Common myeloid progenitor, CD34-positive (primary cell): ENCODE results near the gene ME1.

Experiments used
- CTCF ChIA-PET: fragments of 350-600 bp; sonication (Branson Sonifier 250); formaldehyde crosslinking; loops from one replicate; lab custom pipeline; 2021; ENCODE audit warnings: antibody characterized with exemption; lab: Charles Lee
- POLR2A ChIA-PET: fragments of 350-600 bp; sonication (Branson Sonifier 250); formaldehyde crosslinking; loops from one replicate; lab custom pipeline; 2021; ENCODE audit warnings: antibody characterized with exemption; lab: Charles Lee
- DNase-seq, 3 donors: peaks; one replicate each; pipeline versions ENCODE4 v3.0.0 to v3.0.0-alpha.2; 2013
- H3K27ac ChIP-seq, 2 experiments: 1 replicate in 1 of 2; 2 replicates in 1 of 2; pipeline ENCODE4 v1.7.0; 2013; ENCODE audit warnings: inconsistent platforms in 2 of 2, low read length in 2 of 2, mild to moderate bottlenecking in 2 of 2, low read depth in 1 of 2, moderate library complexity in 1 of 2; ENCODE audit not compliant: severe bottlenecking in 2 of 2, insufficient read depth in 1 of 2, poor library complexity in 1 of 2
- H3K27me3 ChIP-seq, 5 experiments: replicated peaks in 2 of 5; 1 replicate in 3 of 5; 2 replicates in 2 of 5; pipeline versions ENCODE4 v1.6.1 to v1.7.0; 2013; ENCODE audit warnings: low read length in 4 of 5, mild to moderate bottlenecking in 2 of 5, moderate library complexity in 2 of 5, inconsistent platforms in 1 of 5; ENCODE audit not compliant: insufficient read depth in 5 of 5, control insufficient read depth in 4 of 5
- H3K36me3 ChIP-seq, 4 experiments: 1 replicate in 2 of 4; 2 replicates in 2 of 4; pipeline versions ENCODE4 v1.6.1 to v1.7.0; 2013; ENCODE audit warnings: low read length in 3 of 4, control low read depth in 1 of 4, mild to moderate bottlenecking in 1 of 4; ENCODE audit not compliant: control insufficient read depth in 4 of 4, insufficient read depth in 4 of 4
- H3K4me1 ChIP-seq, 4 experiments: 1 replicate in 3 of 4; 2 replicates in 1 of 4; pipeline versions ENCODE4 v1.6.1 to v1.7.1; 2013; ENCODE audit warnings: low read length in 3 of 4, mild to moderate bottlenecking in 3 of 4, control low read depth in 1 of 4, inconsistent platforms in 1 of 4, moderate library complexity in 1 of 4; ENCODE audit not compliant: control insufficient read depth in 4 of 4, insufficient read depth in 4 of 4; ENCODE audit errors: control extremely low read depth in 1 of 4
- H3K4me3 ChIP-seq, 7 experiments: 1 replicate in 4 of 7; 2 replicates in 3 of 7; pipeline versions ENCODE4 v1.5.1 to v1.7.0; 2013; ENCODE audit warnings: mild to moderate bottlenecking in 7 of 7, low read length in 6 of 7, moderate library complexity in 6 of 7, inconsistent platforms in 2 of 7, low read depth in 2 of 7, control low read depth in 1 of 7; ENCODE audit not compliant: insufficient read depth in 4 of 7, control insufficient read depth in 1 of 7; ENCODE audit errors: extremely low read depth in 1 of 7
- H3K9me3 ChIP-seq, 5 experiments: 1 replicate in 4 of 5; 2 replicates in 1 of 5; pipeline versions ENCODE4 v1.6.1 to v1.7.1; 2013; ENCODE audit warnings: low read length in 4 of 5, mild to moderate bottlenecking in 2 of 5, inconsistent platforms in 1 of 5, low read depth in 1 of 5, moderate library complexity in 1 of 5; ENCODE audit not compliant: control insufficient read depth in 4 of 5, insufficient read depth in 2 of 5; ENCODE audit errors: control extremely low read depth in 1 of 5
- WGBS: methylation state at CpG from one replicate; pipeline ENCODE4 v1.1.5; 2013; ENCODE audit not compliant: insufficient coverage; 5-methylcytosine and 5-hydroxymethylcytosine counted together

ME1 gene

GRCh38 chr6:83424392-83425018 lies 6.3 kb downstream of the ME1 start:
- ChIA-PET CTCF (interaction anchor here (1.4 to 9.4 kb wide), 2 partner anchors 88 to 202 kb away, joined by 3 to 211 read pairs; partner anchors contain the start of gene PRSS35), POLR2A (no interaction called here)
- H3K9me3 ChIP-seq, result peaks cover 0 to 7% (median 4%) of the 10 kb centered on the region in 5 experiments
- peaks cover 0 to 13% (median 0%) of the 10 kb centered on the region in 4 experiments for H3K36me3 ChIP-seq
- H3K27ac ChIP-seq, result no peak overlapping the region
- no CpG with 5 or more reads among the region's 1 CpG for WGBS
- H3K4me3 ChIP-seq, result no peak overlapping the region
- no peaks in the 10 kb centered on the region for H3K27me3 ChIP-seq
- DNase-seq, result no peak
- peaks cover 0 to 4% (median under 1%) of the 10 kb centered on the region in 4 experiments for H3K4me1 ChIP-seq

DNA sequence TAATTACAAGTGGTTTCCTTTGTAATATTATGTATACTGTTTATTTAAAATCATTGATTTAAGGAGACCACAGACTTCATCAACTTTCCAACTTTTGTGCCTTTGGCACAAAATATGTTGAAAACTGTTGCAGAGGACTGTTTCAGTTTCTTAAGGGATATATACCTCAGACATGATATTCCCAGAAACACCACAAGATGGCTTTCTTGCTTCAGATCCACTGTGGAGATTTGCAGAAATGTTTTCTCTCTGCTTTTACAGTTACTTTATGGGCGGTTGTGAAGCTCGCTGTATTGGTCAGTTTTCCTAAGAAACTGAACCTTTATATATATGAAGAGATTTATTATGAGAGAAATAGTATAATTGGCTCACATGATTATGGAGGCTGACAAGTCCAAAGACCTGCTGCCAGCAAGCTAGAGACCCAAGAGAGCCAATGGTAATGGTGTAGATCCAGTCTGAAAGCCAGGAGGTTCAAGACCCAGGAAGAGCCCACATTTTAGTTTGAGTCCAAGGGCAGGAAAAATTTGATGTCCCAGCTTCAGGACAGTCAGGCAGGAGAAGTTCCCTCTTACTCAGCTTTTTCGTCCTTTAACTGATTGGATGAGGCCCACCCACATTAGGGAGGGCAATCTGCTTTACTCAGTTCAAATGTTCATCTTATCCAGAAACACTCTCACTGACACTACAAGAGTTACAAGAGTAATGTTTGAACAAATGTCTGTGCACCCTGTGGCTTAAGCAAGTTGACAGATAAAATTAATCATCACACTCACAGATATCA lies 12.8 kb downstream of the ME1 start:
- no CpG with 5 or more reads among the region's 3 CpGs for WGBS
- peak; percentile 65 to 80 (median 75) for DNase-seq
- CTCF ChIA-PET, result interaction anchor here (0.7 to 9.4 kb wide), 23 partner anchors 9 to 350 kb away, joined by 3 to 211 read pairs (median 3); partner anchors contain the start of genes DOP1A, PGM3, PRSS35 and RWDD2A
- Histone ChIP-seq H3K27me3 (no peaks in the 10 kb centered on the region), H3K36me3 (peaks cover 0 to 9% (median 0%) of the 10 kb centered on the region in 4 experiments), H3K9me3 (no peaks in the 10 kb centered on the region), H3K4me1 (peaks cover 0 to 3% (median under 1%) of the 10 kb centered on the region in 4 experiments), H3K4me3 (no peak overlapping the region), H3K27ac (no peak overlapping the region)
- POLR2A ChIA-PET, result interaction anchor here (1.1 kb wide), 1 partner anchor 95 kb away, joined by 3 read pairs; no protein-coding TSS in a partner anchor

DNA sequence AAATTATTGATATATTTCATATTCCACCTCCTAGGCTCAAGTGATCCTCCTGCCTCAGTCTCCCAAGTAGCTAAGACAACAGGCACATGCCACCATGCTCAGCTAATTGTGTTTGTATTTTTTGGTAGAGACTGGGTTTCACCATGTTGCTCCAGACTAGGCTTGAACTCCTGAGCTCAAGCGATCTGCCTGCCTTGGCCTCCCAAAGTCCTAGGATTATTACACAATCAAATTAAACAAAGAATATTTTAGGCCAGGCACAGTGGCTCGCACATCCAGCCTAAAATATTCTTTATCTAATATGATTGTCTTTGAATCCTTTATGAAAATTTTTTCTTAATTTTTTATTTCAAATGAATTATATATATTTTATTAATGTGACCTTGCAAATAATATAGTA lies 17.8 kb downstream of the ME1 start:
- H3K4me1 ChIP-seq, result no peaks in the 10 kb centered on the region
- no peaks in the 10 kb centered on the region for H3K36me3 ChIP-seq
- H3K9me3 ChIP-seq, result no peaks in the 10 kb centered on the region
- H3K4me3 ChIP-seq, result no peak overlapping the region
- CTCF ChIA-PET, result interaction anchor here (3.5 kb wide), 1 partner anchor 100 kb away, joined by 44 read pairs; the partner anchor contains the start of gene PRSS35
- POLR2A ChIA-PET, result no interaction called here
- H3K27ac ChIP-seq, result no peak overlapping the region
- H3K27me3 ChIP-seq, result peaks cover 0 to 2% (median 0%) of the 10 kb centered on the region in 5 experiments
- no peak for DNase-seq
- no CpG with 5 or more reads among the region's 2 CpGs for WGBS

GRCh38 chr6:83411731-83412130 lies 19.1 kb downstream of the ME1 start:
- WGBS, result 100% methylated on average over 1 of the region's 3 CpGs
- CTCF ChIA-PET, result no interaction called here

DNA sequence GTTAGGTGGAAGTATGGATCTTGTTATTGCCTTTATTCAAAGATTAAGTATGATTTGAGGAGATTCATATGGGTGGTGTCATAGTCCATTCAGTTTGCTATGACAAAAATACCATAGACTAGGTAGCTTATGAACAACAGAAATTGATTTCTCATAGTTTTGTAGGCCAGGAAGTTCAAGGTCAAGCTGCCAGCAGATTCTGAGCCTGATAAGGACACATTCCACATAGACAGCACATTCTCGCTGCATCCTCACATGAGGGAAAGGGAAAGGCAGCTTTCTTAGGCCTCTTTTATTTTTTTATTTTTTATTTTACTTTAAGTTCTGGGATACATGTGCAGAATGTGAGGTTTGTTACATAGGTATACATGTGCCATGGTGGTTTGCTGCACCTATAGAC lies 27.7 kb downstream of the ME1 start:
- DNase-seq, result no peak
- CTCF ChIA-PET, result no interaction called here

More at GRCh38 chr6:83411731-83412130, 19.1 kb downstream of the ME1 start:
- Histone ChIP-seq H3K27me3 (peaks cover 0 to 2% (median 0%) of the 10 kb centered on the region in 5 experiments), H3K4me3 (no peak overlapping the region), H3K36me3 (peaks cover 0 to 8% (median 0%) of the 10 kb centered on the region in 4 experiments), H3K9me3 (no peaks in the 10 kb centered on the region), H3K27ac (no peak overlapping the region), H3K4me1 (no peaks in the 10 kb centered on the region)
- POLR2A ChIA-PET, result no interaction called here
- DNase-seq, result no peak

GRCh38 chr6:83389606-83390005 lies 41.2 kb downstream of the ME1 start:
- 100% methylated on average over 2 of the region's 2 CpGs for WGBS
- Histone ChIP-seq H3K9me3 (no peaks in the 10 kb centered on the region), H3K27me3 (no peaks in the 10 kb centered on the region), H3K4me1 (peaks cover 0 to 7% (median 1%) of the 10 kb centered on the region in 4 experiments), H3K27ac (no peak overlapping the region), H3K4me3 (no peak overlapping the region), H3K36me3 (peaks cover 0 to 5% (median 0%) of the 10 kb centered on the region in 4 experiments)
- ChIA-PET CTCF (no interaction called here), POLR2A (interaction anchor here (0.6 kb wide), 1 partner anchor 1467 kb away, joined by 3 read pairs; no protein-coding TSS in a partner anchor)
- no peak for DNase-seq

More for the DNA sequence above, 27.7 kb downstream of the ME1 start:
- no peaks in the 10 kb centered on the region for H3K9me3 ChIP-seq
- no CpG with 5 or more reads among the region's 1 CpG for WGBS
- no peak overlapping the region for H3K4me3 ChIP-seq
- H3K4me1 ChIP-seq, result no peaks in the 10 kb centered on the region
- POLR2A ChIA-PET, result no interaction called here
- no peak overlapping the region for H3K27ac ChIP-seq
- no peaks in the 10 kb centered on the region for H3K27me3 ChIP-seq
- peaks cover 0 to 20% (median 0%) of the 10 kb centered on the region in 4 experiments for H3K36me3 ChIP-seq
